NOMO-1 treated with dmso at 0.1 percent for 144 hours (cell line): ENCODE data around the gene CORO1C.

Experiments
- DNase-seq: peaks from one replicate; lab custom pipeline; 2025; ENCODE audit not compliant: unreplicated experiment; lab: John Stamatoyannopoulos, UW

Gene CORO1C

DNA sequence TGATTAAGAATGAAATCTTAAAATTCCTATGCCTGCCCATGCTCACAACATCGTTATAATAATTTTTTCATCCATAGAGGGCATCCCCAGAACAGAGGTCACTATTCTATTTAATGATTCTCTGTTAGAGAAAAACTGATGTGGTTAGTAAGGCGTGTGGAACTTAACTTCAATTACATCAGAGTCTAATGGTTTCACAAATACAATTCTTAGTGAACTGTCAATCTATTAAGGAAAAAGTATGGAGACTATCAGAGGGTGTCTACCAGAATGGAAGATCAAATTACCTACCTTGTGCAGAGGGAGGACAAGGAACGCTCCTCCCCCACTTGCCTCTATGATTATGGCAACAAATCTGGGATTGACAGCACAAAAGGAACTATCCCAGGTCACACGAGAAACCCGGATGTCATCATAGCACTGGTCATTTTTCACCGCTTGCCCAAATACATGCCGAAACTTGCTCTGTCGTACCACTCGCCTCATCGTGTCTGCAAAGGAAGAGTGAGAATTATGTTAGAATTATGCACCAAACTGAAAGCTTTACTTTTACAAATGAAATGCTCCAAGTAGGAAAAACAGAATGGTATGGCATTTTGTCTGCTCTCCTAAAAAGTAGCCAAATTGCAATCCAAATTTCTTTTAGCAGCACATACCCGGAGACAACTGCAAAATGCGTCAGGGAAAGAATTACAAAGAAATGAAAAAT lies 30.3 kb downstream of the CORO1C start:
- no peak for DNase-seq

DNA sequence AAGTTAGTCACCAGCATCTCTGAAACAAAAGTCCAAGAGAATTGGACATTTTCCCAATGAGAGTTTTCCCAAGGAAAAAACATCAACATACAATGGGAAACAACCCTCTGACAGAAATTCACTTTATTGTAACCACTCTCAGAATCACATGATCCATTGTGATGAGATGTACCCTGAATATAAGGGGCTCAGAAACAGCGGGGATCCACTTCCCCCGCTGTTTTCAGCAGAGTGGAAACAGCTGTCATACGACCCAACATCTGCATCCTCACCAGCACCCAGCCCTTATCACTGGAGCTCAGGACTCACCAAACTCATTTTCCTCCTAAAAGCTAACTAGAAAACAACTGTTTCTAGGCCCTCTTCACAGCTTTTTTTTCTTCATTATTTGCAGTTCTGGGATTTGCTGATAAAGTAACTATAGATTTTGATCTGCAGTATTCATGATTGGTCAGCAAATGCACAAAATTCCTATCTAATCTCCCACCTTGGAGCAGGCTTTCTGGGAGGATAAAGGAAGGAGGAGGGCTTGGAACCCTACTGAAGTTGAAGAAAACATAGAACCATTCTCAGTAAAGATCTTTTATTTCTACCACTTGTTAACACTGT lies 31.3 kb downstream of the CORO1C start:
- DNase-seq = no peak

DNA sequence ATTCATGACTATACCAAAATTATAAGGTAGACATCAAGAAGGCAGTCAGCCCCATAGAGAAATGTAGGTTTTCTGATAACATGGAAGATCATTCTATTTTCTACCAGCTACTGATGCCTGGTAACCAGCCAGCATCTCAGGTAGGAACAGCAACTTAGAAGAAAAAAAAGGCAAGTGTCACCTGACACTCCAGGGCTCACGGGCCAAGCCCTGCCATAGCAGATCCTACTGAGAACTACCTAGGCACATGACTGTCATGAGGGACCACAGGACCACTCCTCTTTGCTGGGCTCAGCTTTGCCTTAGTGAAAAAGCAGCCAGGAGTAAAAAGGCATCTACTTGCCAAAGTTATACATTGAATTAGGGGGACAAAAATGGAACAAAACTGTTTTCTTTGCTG lies 33.4 kb downstream of the CORO1C start:
- no peak for DNase-seq

DNA sequence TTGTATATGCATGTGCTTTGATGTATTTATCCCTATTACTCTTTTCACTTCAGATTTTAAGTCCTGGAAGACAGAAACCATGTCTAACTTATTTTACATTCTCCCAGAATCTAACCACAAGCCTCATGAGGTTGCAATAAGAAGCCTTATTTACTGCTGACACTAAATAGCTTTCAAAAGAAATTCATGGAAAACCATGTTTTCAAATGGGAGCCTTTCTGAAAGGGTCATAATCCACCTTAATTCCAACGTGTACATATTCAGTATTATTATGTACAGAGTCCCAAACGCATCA lies 34.4 kb downstream of the CORO1C start:
- no peak for DNase-seq

DNA sequence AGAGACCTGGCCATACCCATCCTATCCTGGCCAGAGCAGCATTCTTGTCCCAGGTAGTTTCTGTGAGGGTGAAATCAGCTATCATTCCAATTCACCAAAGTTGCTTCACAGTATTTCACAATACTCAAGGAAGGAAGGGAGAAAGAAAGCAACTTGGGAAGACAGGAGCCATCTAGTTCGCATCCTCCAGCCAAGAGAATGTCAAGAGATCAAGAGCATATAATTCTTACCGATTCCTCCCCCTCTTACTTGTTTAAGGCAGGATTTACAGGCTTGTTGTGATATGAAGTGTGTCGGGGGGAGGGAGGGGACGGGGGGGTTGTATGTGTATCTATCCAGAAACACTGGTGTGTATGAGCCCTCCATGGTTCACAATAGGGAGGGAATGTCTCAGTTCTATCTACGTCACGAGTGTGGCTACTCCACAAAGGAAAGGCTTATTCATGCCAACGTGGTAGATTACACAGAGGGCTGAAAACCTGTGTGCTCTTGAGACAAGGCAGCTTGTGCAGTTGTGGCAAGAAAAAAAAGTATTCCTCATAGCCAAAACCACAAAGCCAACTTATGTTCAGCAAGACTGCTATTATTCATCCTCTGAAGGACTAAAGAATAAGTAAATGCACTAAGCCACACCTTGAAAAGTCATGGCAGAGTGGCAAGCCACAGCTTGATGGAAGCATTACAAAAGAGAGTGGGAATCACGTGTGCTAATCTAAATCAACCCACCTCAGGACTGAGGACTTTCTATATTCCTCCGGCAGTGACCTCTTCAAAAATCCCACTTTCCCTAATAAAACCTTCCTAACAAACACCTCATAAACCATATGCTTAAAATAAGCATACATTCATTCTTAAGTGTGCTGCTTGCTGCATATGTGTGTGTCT lies 35.0 kb downstream of the CORO1C start:
- DNase-seq = no peak

DNA sequence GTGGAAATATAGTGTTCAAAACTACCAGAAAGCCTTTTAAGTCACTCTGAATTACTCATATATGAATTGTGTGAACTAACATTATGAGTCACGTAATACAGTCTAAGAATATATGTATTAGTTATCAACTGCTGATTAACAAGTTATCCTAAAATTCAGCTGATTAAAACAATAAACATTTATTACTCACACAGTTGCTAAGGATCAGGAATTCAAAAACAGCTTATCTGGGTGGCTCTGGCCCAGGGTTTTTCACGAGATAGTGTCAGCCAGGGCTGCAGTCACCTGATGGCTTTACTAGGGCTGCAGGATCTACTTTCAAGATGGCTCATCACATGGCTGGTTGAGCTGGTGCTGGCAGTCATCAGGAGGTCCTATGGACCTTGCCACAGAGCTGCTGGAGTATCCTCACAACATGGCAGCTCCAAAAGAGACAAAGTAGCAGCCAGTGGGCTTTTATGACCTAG lies 36.5 kb downstream of the CORO1C start:
- no peak for DNase-seq

DNA sequence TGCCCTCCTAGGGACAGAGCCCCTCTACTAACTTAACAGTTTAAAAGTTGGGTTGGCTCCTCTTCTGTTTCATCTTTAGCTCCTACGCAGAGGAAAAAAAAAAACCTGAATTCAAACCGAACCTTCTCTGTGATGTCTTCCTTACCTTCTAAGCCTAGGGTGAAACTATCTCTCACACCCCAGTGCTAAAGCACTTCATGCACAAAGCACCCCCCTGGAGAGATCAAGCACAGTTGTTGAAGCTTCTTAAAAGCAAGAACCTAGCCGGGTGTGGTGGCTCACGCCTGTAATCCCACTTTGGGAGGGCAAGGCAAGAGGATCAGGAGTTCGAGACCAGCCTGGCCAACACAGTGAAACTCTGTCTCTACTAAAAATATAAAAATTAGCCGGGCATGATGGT lies 37.6 kb downstream of the CORO1C start:
- no peak for DNase-seq

DNA sequence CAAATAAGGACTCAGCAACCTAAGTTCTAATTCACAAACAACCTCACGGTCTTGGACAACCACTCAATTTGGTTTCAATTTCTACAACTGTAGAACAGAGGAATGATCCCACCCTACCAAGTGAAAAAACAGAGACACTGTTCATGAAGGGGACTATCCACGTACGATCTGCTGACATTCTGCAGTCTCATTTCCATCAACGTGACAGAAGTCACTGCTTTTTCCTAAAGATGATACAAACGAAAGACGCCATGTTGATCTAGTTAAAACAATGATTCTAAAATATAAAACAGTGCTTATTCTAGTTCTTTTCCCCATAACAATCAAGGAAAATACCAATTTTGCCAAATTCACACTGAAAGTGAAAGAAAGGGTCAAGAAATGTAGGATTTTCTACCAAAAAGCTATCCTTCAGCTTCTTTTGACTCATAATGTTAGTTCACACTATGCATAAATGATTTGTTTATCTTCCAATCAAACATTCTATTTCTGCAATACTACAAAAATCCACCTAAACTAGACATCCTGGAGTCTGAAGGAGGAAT lies 38.1 kb downstream of the CORO1C start:
- no peak for DNase-seq

DNA sequence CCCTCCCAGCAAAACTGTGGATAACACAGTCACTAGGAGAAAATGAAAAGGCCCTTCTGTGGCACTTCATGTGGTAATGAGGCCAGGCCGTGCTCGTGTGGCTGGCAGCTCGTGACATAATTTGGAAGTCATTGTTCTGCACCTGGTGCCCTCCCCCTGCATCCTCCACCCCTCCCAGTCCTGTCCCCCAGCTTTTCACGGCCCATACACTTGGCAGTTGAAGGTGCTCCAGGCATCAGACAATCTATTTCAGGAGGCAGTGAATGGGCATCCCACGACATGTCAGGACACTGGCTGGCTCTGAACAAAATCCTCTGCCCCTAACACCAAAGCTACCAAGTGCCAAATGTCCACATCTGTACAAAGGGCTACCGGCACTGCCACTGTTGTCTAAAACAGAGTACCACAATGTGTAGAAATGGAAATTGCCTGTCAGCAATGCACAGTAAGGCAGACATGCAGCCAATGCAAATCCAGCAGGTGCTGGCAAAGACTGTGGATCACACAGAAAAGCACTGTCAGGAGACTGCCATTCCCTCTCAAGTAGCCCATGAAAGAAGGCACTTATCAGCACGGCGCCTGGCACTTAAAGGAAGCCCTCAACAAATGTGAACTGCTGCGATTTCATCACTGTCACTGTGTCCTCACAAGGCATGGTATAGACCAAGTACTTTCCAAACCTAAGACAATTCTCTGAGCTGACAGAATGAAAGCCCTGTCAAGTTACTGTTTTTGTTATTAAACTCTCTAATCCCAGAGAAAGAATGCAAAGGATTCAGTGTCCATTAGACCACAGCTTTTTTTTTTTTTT lies 39.1 kb downstream of the CORO1C start:
- no peak for DNase-seq

DNA sequence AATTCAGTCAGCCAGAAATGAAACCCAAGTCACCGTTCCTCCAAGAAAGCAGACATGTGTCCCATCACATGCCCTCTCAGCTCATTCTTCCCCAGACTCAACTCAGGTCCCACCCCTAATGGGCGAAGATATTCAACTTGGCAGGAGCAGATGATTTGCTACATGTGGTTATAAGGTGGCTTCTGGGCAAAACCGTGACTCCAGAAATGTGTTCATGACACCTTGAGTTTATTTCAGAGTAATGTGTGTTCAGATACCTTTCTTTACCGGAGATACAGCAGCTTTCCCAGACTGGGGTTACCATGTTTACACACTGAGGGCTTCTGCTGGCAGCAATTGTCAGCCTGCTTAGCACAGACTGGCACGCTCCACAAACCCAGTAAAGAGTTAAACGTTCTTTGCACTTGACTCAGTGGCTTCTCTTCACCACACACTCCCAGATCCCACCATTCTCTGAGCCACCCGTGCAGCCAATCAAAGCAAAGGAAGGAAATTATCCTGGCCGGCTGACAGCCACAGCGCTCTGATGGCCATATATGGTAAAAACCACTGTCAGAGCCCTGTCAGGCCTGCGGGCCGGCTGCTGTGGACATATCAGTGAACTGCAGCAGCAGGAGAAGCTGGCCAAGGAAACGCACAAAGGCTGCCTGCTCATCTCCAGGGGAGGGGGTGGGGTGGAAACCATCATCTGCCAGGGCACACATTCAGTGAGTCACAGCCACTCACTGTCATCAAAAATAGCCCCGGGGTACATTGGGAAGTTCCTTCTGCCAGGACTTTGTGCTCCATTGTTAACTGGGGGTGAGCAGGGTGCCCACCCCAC lies 39.9 kb downstream of the CORO1C start:
- DNase-seq = peak; percentile 89

DNA sequence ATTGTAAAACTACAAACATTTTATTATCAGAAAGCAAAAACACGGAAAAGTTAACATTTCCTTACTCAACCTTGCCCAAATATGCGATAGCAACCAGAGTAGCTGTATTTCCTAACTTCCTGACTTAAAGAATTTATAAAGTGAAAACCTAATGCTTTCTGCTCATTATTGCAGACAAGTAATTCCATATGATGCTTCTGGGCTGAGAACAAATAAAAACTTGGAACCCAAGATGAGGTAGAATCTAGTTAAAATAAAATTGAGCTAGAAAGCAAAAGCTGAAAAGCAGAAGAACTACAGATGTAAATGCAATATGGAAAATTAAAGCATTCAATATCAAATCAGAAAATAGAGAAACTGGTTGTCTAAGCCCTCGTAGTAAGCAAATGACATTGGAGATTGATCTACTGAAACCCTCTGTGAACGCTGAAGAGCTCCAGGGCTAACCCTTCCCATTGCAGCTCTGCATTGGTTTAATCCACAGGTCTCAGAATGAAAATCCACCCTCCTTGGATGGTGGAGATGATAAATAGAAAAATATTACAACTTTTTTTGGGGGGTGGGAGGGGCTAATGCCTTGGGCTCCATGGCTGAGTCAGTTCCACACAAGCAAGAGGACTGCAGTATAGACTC lies 40.7 kb downstream of the CORO1C start:
- no peak for DNase-seq

DNA sequence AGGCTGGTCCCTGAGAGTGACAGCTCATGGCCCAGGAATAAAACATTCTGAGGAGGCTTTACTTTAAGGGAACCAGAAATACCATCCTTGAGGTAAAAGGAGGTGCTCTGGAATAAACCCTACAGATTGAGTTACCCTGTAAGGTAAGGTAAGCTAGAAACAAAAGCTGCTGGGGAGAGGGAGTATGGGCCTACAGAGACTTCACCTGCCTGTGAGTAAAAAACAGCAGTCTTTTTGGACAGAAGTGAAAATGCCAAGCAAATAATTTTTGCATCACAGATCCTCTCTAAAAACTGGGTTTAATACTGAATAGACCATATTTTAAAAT lies 41.2 kb downstream of the CORO1C start:
- DNase-seq = no peak

DNA sequence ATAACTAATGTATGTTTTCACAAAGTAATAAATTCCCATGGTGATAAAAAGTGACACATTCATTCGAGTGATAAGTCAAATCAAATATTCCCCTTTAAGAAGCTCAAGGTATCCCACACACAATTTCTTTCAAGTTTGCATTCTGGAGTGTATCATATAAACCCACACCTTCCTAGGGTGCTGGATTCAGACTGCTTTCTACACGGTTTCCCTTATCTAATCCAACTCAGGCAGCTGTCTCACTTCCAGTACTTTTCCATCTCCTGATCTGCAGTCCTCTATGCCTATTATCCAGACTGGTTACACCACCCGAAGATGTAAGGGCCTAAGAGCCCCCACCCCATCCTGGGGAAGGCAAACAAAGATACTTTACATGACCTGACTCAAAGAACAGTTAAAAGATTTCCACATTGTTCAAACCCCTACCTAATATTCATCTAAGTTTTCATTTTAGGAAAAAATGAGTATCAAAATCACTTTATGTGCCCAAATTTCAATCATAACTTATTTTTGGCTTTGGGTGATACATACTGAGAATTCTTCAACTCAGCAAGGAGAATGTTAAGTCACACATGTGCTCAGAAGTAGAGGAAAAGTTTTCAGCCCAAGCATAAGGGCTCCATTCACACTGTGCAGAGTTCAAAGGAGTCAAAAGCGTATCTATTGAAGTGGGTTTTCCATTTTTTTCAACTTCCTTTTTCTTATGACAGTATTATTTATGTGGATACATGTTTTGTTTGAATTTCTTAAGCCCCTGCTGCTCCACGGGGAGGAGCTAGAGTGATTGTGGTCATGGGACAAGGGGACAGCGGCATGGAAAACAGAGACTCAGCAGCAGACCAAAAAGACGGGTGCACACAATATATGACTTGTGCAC lies 41.8 kb downstream of the CORO1C start:
- DNase-seq = peak; percentile 71

DNA sequence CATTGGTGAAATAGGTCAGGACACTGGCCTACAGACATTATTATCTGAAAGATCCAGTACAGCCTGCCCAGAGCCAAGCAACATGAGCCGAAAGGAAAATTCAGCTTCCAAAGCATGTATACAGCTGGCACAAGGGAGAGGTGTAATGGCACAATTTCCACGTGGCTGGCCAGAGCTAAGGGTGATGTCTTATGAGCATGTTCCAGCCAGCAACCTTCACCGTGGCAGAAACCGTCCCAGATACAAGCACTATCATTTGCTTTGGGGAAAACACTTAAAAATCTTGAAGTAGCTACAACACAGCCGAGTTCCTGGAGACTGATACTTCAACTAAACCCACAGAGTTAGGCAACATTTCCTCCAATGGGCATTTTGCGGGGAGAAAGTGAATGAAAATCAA lies 44.5 kb downstream of the CORO1C start:
- DNase-seq = peak; percentile 17

DNA sequence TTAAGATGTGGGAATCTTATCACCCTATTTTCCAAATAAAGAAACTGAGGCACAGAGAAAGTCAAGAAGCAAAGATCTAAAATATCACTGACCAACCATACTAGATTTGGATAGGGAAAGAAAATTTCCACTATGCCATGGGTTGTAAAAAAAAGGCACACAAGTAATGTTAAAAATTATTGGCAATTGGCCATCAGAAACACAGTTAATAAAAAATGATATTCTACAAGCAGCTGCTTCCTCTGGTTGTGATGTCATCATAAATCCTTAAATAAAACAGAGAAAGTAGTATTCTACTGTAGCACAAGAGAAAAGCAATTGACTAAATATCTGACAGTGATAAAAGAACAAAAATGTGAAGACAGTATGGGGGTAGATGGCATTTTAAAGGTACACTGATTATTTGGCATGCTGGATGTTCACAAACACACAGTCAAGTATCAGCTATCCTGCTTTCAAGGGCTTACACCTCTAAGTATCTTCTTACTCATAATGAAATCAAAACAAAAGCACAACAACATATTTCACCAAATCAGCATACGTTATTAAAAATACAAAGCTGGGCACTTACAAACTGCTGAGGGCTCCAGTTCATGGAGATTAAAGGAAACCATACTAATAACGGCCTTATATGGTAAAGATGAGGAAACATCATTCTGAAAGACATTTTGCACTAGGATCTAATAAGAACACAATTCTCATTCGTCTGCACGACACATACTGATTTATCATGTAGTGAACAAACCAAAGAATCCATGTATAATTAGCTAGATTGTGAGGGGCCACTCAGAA lies 45.7 kb downstream of the CORO1C start:
- no peak for DNase-seq

DNA sequence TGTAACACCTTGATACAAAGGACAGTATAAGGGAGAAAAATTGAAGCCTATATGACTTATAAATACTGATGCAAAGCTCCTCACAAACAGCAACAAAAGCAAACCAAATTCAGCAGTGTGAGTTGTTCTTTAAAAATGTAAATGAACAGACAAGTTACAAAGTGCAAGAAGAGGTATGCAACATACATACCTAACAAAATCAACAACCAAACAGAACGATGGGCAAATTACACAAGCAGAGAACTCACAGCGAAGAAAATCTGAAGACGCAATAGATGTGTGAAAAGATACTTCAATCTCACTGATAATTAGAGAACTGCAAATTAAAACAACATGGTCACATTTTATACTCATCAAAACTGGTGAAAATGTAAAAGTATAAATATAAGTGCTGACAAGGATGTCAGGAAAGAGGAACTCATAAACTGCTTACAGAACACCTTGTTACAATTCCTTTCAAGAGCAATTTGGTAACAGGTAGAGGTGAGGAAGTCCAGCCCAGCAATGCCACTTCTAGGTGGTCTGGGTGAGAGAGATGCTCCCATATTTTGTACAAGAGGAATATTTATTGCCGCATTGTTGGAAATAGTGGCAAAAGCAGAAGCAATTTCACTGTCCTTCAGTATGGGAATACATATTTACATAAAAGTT lies 47.3 kb downstream of the CORO1C start:
- DNase-seq = no peak

DNA sequence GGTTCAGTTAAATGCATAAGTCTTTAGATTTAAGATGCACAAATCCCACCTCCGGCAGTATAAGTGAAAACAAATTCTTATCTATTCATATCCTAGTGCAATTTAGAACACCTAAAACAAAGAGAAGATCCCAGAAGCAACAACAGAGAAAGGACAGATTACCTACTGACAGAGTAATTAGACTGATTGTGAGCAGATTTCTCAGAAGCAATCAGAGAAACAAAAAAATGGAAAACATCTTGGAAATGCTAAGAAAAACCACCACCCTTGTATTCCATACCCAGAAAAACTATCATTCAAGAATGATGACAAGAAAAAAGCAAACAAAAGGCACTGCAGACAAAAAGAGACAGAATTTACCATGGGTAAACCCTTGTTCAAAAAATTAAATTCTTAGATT lies 50.0 kb downstream of the CORO1C start:
- DNase-seq = no peak
